Skin epidermis (tissue), 12 donors: ENCODE measurements around the gene SEC22B.
A peak's percentile ranks its signal among the peaks of the same experiment; 100 is the strongest.
"Not testable (repeated sequence)": the region's sequence is repeated elsewhere in the genome, so short reads cannot be mapped to it uniquely, and the experiment has no call there.

Experiments used
- H3K27ac ChIP-seq, 21 experiments: fragments of 200-600 bp; sonication (generic) in 11 of 21; one replicate each; pipeline ENCODE4 v1.5.0; 2020; ENCODE audit warnings: mild to moderate bottlenecking in 3 of 21, inconsistent platforms in 2 of 21, moderate library complexity in 2 of 21
- H3K4me3 ChIP-seq, 7 experiments: fragments of 200-600 bp; sonication (generic) in 2 of 7; one replicate each; pipeline ENCODE4 v1.5.0; 2020; ENCODE audit warnings: inconsistent platforms in 2 of 7, mild to moderate bottlenecking in 2 of 7, moderate library complexity in 1 of 7

The SEC22B gene

DNA sequence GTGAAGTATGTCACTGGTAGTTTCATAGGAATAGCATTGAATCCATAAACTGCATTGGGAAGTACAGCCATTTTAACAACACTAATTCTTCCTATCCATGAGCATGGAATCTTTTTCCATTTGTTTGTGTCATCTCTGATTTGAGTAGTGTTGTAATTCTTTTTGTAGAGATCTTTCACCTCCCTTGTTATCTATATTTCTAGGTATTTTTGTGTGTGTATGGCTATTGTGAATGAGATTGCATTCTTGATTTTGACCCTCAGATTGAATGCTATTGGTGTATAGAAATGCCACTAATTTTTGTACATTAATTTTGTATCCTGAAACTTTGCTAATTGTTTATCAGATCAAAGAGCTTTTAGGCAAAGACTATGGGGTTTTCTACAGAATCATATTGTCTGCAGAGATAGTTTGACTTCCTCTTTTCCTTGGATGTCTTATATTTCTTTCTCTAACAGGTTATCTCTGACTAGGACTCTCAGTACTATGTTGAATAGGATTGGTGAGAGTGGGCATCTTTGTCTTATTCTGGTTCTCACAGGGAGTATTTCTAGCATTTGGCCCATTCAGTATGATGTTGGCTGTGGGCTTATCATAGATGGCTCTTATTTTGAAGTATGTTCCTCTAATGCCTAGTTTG lies 26.8 kb downstream of the SEC22B start:
- not testable (repeated sequence) for H3K4me3 ChIP-seq, H3K27ac ChIP-seq

DNA sequence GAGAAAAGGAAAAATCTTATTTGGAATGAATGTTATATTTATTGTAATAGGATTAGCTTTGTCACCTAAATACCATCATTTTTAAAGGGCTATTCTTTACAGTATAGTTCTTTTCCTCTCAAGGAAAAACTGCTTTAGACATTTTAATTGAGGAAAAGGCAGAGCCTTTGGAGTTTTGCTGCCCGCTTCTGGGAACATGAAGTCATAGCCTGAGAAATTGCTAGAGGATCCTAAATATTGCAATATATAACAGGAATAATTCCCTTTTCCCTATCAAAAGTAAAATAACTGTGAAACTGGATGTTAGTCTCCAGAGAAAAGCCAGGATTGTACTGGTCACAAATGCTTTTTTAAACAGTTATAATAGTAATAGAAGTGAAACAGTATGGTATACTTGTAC lies 30.5 kb downstream of the SEC22B start:
- not testable (repeated sequence) for H3K27ac ChIP-seq, H3K4me3 ChIP-seq

DNA sequence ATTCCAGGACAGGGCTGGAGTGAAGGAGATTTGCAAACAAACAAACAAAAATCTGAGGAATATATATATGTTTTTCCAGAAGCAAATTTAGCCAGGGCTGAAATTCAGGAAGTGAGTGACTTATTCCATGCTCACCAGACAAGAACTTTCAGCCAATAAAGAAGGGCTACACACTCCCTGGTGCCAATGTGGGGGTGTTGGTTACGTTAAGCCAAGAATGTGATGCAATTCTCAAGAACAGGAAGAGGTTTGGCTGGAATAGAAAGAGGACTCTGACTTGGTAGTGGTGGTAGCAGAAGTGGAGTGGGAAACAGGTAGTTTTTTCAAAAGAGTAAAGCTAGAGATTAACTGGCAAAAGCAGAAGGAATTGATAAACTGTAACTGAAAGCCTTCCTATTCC lies 31.7 kb downstream of the SEC22B start:
- H3K4me3 ChIP-seq = not testable (repeated sequence)
- H3K27ac ChIP-seq = peak overlapping the region in 4 of 21 experiments; percentile 0 to 39 (median 20)

DNA sequence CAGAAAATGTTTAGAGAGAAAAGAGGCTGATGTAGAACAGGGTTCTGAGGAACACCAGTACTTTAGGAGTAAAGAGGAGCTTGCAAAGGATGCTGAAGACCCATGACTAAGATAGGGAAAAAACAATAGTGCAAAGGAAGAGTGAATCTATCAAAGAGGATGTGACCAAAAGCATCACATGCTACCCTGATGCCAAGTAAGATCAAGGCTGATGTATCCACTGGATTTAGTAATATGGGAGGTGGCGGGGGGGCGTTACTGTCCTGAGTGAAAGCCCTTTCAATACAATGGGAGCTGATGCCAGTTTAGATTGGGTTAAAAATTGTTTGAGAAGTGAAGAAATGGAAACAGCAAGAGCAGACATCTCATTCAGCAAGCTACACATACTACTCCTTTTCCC lies 32.2 kb downstream of the SEC22B start:
- peak overlapping the region in 6 of 21 experiments; percentile 0 to 39 (median 12) for H3K27ac ChIP-seq
- not testable (repeated sequence) for H3K4me3 ChIP-seq

DNA sequence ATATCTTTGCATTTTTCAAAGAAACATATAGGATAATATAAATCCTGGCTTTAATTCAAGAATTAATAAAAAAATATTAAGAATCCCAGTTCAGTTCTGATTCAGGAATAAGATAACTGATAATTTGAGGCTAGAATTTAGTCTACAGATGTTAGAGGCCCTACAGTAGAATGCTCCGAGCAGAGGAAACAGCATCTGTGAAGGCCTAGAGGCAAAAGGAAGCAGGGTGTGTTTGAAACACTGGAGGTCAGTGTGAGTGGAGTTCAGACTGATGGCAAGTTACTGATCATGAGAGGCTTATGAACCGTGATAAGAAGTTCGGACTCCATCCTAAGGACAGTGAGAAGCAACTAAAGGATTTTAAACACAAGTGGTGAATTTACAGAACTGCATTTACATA lies 33.0 kb downstream of the SEC22B start:
- H3K27ac ChIP-seq = peak overlapping the region in 5 of 21 experiments; percentile 11 to 67 (median 23)
- not testable (repeated sequence) for H3K4me3 ChIP-seq

DNA sequence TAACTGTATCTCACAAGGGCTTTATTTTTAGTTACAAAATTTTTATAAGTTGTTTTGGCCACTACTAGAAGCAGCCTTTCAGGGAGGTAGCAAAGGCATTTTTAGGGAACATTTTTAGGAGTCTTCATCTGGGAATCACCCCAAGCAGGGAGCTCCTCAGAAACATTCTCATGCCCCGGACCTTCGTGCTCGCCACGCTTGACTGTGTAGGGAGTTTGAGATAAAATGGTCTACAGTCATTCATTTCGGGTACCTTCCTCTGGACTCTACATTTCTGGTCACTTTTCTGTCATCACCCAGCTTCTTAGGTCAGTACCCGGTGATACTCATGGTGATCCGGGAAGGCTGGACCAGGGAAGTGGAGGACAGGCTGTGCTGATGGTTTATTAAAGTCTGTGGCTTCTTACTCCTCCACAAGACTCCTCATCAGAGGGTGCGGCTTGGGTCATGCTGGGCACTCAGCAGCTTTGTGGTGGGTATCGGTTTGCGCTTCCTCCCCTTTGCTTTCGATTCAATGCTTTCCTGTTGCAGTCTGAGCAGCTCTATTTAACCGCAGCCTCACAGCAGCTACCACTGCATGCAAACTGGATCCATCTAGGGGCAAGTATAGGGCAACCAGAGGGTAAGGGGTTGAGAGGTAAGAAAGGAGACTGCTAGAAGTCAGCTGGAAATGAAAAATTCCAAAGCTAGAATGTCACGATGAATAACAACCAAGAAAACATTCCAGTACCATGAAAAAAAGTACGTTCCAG lies 33.6 kb downstream of the SEC22B start:
- H3K27ac ChIP-seq = peak overlapping the region in 5 of 21 experiments; percentile 11 to 67 (median 23)
- not testable (repeated sequence) for H3K4me3 ChIP-seq

DNA sequence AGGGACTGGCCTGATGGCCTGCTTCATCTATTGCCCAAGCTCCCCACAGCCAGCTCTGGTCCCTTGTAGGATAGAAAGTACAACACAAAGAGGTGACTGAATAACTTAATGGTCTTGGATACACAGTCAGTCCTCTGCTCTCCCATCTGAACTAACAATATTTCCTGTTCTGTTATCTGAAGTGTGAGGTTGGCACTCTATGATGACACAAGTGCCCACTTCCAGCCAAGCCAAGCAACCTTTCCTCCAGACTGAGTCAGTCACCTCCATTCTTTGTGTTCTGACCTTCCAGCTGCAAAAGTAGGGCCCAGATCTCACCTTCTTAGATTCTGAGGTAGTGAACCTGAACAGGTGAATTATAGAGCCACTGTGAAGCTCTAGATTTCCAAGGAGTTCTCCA lies 34.5 kb downstream of the SEC22B start:
- H3K4me3 ChIP-seq, H3K27ac ChIP-seq: not testable (repeated sequence)

DNA sequence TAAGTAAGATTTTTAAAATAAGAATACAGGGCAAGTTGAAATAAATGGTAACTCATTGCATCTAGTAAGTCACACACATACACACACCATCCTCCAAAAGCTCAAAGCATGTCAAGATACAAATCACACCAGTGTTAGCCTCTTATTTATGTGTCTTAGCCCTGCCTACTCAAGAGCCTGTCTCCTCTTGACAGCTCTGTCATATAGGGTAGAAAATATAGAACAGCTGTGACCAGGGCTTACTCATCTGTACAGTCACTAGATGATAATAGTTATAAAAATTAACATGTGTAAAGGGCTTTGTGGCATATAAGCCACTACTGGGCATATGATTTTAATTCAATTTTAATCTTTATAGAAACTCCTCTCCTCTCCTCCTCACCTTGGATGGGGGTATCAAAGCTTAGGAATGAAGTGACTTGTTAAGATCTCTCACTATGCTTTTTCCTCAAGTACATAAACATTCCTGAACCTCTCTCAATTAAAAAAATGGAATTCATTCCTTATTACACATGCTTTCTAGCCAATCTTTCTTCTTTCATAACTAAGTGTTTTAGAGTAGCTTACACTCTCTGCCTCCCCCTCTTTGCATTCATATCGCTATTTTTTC lies 35.6 kb downstream of the SEC22B start:
- not testable (repeated sequence) for H3K4me3 ChIP-seq, H3K27ac ChIP-seq

DNA sequence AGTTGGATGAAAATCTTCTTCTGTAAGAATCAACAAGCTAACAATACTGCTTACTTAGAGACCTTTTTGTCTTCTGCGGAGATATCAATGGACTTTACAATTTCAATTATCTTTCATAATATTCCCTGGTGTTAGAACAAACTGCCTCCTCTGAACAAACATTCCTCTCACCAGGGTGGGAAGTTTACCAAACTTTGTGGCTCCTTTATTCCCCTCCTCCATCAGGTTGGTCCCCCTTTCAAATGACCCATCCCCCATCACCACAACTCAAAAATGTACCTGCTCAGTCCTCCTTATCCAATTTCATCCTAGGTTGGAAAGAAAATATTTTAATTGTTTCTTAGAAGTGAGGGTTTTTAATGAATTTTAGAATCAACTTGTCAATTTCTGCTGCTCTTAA lies 40.2 kb downstream of the SEC22B start:
- H3K4me3 ChIP-seq, H3K27ac ChIP-seq: not testable (repeated sequence)

DNA sequence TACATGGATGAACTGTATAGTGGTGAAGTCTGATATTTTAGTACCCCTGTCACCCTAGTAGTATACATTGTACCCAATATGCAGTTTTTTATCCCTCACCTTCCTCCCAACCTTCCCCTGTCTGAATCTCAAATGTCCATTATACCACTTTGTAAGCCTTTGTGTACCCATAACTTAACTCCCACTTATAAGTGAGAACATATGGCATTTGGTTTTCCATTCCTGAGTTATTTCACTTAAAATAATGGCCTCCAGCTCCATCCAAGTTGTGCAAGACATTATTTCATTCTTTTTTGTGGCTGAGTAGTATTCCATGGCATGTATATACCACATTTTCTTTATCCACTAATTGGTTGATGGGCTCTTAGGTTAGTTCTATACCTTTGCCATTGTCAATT lies 42.4 kb downstream of the SEC22B start:
- H3K27ac ChIP-seq, H3K4me3 ChIP-seq: not testable (repeated sequence)

DNA sequence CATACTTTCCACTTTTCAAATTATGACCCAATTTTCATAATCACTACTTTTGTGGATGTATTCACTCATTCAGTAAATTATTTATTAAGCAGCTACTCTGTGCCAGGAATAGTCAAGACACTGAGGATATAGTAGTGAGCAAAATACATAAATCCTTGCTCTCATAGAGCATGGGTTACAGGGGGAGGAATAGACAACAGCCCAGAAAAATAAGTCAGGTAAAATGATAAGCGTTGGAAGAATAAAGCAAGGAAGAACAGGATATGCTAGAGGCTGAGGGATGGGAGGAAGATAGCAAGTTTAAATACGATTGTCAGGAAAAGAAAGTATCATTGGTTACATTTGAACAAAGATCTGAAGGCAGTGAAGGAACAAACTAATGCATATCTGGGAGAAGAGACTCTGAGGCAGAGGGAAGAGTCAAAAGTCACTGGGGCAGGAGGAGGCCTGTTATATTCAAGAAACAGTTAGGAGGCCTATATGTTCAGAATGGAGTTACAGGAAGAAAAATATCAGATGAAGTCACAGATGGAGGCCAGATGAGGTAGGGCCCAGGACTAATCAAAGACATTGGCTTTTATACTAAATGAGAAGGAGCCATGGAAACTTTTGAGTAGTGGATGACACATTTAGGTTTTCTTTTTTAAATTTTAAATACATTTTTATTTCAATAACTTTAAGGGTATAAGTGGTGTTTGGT lies 42.9 kb downstream of the SEC22B start:
- H3K27ac ChIP-seq = peak overlapping the region in 2 of 21 experiments; percentile 19 to 49
- no peak overlapping the region for H3K4me3 ChIP-seq

DNA sequence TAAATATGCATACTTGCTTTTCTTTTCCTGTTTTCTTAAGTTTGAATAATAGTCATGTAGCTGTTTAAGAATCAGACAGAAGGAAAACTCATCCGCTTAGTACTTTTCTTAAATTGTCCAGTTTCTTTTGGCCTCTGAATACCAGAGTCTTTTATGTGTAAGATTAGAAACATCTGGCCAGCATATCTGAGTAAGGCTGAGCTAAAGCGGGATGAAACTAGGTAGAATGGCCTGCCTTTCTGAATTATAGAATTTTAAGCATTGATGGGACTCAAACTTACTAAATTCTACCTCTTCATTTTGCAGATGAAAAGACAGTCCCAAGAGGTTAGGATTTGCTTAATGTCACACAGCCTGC lies 43.9 kb downstream of the SEC22B start:
- peak overlapping the region in 9 of 21 experiments; percentile 10 to 74 (median 34) for H3K27ac ChIP-seq

DNA sequence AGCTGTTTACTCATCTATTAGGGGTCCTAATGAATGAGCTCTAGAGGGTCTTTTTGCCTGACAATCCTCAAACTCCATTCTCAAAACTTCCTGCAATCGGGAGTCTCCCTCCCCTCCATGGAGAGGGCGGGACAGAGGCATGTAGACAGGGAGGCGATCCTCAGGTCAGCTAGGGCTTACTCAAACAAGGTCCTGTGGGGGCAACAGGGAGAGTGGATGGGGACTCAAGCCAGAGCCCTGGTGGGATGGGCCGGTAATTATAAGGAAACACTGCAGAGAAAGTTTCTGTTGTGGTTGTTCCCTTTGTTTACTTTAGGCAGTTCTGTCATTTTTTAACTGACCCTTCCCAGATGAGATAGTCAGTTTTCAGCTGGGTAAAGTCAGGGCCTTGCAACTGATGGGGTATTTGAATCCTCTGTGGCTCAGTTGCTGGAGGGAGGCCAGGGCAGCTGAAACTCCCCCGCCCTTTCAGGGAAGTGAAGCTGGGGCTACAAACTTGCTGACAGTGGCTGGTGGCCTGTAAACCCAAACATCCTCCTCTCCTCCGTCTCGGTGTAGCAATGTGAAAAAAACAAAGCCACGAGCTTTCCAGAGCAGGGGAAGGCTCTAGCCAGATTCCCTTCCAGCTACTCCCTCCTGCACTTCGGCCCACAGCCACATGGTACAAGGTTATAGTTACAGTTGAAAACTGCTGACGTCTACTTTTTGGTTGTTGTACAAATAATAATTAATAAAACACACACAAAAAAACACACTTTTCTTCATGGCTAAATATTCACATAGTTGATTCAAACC lies 44.5 kb downstream of the SEC22B start:
- peak overlapping the region in 9 of 21 experiments; percentile 10 to 74 (median 37) for H3K27ac ChIP-seq
- not testable (repeated sequence) for H3K4me3 ChIP-seq

More for the DNA sequence above, 43.9 kb downstream of the SEC22B start:
- not testable (repeated sequence) for H3K4me3 ChIP-seq

DNA sequence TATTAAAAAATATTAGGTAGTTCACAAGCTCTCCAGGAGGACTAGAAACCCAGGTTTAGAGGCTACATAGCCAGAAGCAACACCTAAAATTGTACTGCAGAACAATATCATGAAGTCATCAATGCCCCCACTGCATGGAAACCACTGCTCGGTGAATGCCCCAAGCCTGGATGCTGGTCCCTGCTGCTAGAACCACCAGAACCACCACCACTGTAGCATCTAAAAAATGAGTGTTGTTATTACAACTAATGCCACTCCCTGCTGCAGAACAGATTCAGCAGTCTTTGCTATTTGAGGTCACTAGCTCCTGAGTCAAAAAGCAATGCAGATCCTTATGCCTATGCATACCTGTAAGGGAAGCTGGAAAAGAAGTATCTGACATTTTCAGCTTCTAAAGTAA lies 48.4 kb downstream of the SEC22B start:
- H3K27ac ChIP-seq = not testable (repeated sequence)

DNA sequence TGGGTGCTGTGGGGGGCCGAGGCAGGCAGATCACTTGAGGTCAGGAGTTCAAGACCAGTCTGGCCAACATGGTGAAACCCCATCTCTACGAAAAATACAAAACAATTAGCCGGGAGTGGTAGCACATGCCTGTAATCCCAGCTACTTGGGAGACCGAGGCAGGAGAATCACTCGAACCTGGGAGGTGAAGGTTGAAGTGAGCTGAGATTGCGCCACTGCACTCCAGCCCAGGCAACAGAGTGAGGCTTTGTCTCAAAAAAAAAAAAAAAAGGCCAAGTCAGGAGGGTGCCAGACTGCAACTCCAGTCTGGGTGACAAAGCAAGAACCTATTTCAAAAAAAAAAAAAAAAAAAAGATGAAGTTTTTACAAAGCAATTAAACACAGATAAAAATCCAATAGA lies 50.1 kb downstream of the SEC22B start:
- not testable (repeated sequence) for H3K27ac ChIP-seq, H3K4me3 ChIP-seq

More for the DNA sequence above, 48.4 kb downstream of the SEC22B start:
- not testable (repeated sequence) for H3K4me3 ChIP-seq

DNA sequence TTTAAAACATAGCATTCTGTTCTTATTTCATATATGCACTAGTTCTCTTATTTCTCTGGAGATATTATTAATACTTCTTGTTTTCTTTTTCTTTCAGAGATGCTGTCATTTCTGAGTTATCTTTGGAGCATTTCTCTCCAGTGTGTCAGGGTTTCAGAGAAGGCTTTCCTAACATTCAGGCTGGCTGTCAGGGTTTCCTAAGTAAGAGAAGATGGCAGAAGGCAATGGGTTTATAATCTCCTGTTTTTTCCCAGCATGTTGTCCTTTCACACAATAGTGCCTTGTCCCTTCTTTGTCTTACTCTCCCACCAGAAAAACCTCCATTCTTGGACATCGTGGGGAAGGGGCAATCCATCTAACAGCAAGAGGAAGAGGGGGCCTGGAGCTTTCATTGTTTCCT lies 51.7 kb downstream of the SEC22B start:
- H3K4me3 ChIP-seq, H3K27ac ChIP-seq: not testable (repeated sequence)

DNA sequence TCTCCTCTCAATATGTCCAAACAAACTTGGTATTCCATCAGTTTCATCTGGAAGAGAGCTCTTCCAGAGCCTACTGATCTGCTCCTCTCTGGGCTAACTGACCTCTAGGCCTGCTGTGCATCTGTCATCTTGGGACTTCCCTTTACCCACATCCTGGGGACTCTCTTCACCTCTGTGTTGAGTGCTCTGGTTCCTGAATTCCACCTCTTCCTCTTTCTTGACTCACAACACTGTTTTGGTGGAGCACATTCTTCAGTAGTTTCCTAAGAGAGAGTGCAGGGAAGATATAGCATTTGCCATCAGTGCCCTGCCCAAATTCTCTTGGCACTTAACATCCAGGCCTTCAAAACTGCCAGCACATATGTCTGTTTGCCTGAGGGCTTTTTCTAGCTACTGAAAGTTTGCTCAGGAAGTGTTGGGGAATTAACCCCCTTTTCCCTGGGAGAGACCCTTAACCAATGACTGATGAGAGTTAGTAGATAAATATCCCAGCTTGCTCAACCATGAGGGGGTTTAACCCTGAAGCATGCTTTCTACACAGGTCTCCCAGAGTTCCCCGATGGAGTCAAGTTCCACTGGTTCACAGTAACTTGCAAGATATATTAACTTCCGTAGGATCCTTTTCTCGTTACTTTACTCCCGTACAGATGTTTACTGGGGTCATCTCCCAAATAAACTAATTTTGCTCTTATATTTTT lies 52.4 kb downstream of the SEC22B start:
- not testable (repeated sequence) for H3K4me3 ChIP-seq, H3K27ac ChIP-seq

DNA sequence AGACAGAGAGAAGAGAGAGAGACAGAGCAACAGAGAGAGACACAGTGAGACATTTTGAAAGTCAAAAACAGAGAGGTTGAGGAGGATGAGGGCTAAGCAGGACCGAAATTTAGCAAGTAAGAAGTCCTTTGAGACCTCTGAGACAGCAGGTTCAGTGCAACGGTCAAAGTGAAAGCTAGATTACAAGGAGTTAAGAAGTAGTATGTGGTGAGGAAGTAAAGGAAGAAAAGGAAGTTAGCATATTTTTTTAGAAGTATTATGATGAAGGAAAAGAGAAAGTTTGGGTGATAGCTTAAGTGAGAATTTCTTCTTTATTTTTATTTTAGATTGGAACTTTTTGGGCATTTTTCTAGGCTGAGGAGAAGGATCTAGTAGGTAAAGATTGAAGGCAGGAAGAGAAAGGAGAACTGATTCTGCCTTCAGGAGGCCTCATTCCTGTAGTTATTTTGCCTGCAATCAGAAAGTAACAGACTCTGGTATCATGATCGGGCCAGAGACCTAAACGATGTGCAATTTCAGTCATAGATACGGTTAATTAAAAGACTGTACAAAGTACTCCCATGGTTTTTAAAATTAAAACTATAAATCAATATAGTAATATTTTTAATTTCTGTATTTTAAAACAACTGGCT lies 53.9 kb downstream of the SEC22B start:
- not testable (repeated sequence) for H3K4me3 ChIP-seq, H3K27ac ChIP-seq

DNA sequence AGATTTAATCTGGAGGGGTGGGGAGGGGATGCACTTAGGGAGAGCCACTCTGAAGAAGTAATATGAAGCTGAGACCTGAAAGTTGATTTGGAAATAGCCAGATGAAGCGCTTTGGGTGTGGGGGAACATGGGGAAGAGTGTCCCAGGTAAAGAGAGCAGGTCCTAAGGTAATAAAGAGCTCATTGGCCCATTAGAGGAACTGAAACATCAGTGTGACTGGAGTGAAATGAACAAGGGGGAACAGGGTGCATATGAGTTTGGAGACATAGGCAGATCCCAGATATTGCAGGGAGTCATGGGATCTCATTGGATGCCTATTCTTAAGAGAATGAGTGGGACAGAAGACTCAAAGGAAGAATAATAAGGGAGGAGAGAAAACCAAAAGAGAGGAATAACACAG lies 54.5 kb downstream of the SEC22B start:
- H3K4me3 ChIP-seq, H3K27ac ChIP-seq: not testable (repeated sequence)
